Fibroblast of villous mesenchyme (primary cell): ENCODE results near the gene TIMM17A. TPM values are rescaled to one million over a fixed set of nuclear protein-coding genes. Genes with fewer than 3 reads are reported as not detected.

Experiments
- DNase-seq: peaks from one replicate; pipeline ENCODE4 v3.0.0-alpha.2; 2010; ENCODE audit warnings: low read depth
- H3K4me3 ChIP-seq: 2 replicates; pipeline ENCODE4 v1.5.1; 2011; ENCODE audit warnings: low read depth, mild to moderate bottlenecking, low read length
- CTCF ChIP-seq: IDR thresholded peaks from 2 replicates; pipeline ENCODE4 v1.5.1; 2012; ENCODE audit warnings: low read depth, mild to moderate bottlenecking, low read length; ENCODE audit not compliant: insufficient read depth
- total RNA-seq: library from RNA; depleted of rRNA; stranded (reverse); fragments of >200 nt; gene quantifications from 2 replicates; pipeline ENCODE4 v1.2.3, GENCODE V29; 2012

The TIMM17A gene
- total RNA-seq, 1 donor = 94.1 TPM

- no peak for TF ChIP-seq CTCF
- no peak overlapping the region for H3K4me3 ChIP-seq
- no peak for DNase-seq
Observed at GRCh38 chr1:202014060-202014459, 58.8 kb downstream of the TIMM17A start.

GRCh38 chr1:202014915-202015661, 59.8 kb downstream of the TIMM17A start:
- DNase-seq = no peak
- no peak overlapping the region for H3K4me3 ChIP-seq
- TF ChIP-seq CTCF = no peak

GRCh38 chr1:202015662-202015937, 60.3 kb downstream of the TIMM17A start:
- no peak for TF ChIP-seq CTCF
- H3K4me3 ChIP-seq = no peak overlapping the region
- DNase-seq = no peak

GRCh38 chr1:202016022-202016810, 60.9 kb downstream of the TIMM17A start:
- no peak for TF ChIP-seq CTCF
- DNase-seq = peak; percentile 64
- H3K4me3 ChIP-seq = no peak overlapping the region

GRCh38 chr1:202016811-202017748, 61.8 kb downstream of the TIMM17A start:
- no peak for DNase-seq
- no peak for TF ChIP-seq CTCF
- no peak overlapping the region for H3K4me3 ChIP-seq

- DNase-seq = no peak
- no peak for TF ChIP-seq CTCF
- no peak overlapping the region for H3K4me3 ChIP-seq
Observed at GRCh38 chr1:202017749-202018467, 62.6 kb downstream of the TIMM17A start.
